IPS-11a (cell line): ENCODE data around the gene ZDHHC5.
"Not testable (repeated sequence)": the region's sequence is repeated elsewhere in the genome, so short reads cannot be mapped to it uniquely, and the experiment has no call there.

Source experiments
- H3K4me3 ChIP-seq: one replicate; pipeline ENCODE4 v1.5.1; 2013; ENCODE audit warnings: low read depth, low read length, control low read depth

ZDHHC5 gene

DNA sequence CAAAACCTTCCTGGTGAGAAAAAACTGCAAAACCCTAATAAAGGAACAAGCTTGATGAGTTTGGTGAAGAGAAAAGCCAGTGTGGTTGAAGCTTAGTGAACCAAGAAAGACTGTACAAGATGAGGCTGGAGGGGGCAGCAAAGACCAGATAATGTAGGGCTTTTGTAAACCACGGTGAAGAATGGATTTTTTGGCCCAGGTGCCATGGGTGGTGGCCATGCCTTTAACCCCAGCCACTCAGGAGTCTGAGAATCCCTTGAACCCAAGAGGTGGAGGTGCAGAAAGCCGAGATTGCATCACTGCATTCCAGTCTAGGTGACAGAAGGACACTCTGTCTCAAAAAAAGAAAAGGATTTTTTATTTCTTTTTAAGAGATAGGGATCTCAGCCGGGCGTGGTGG, 5.0 kb upstream of the ZDHHC5 start:
- H3K4me3 ChIP-seq, result no peak overlapping the region

DNA sequence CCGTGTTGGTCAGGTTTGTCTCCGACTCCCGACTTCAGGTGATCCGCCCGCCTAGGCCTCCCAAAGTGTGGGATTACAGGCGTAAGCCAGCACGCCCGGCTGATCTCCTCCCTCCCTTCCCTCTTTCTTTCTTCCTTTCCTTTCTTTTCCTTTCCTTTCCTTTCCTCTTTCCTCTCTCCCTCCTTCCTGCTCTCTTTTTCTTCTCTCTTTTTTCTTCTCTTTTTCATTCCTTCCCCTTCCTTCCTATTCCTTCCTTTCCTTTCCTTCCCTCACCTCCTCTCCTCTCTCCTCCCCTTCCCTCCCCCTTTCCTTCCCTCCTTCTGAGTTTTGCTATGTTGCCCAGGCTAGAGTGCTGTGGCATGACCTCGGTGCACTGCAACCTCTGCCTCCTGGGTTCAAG, 3.9 kb upstream of the ZDHHC5 start:
- H3K4me3 ChIP-seq, result no peak overlapping the region

DNA sequence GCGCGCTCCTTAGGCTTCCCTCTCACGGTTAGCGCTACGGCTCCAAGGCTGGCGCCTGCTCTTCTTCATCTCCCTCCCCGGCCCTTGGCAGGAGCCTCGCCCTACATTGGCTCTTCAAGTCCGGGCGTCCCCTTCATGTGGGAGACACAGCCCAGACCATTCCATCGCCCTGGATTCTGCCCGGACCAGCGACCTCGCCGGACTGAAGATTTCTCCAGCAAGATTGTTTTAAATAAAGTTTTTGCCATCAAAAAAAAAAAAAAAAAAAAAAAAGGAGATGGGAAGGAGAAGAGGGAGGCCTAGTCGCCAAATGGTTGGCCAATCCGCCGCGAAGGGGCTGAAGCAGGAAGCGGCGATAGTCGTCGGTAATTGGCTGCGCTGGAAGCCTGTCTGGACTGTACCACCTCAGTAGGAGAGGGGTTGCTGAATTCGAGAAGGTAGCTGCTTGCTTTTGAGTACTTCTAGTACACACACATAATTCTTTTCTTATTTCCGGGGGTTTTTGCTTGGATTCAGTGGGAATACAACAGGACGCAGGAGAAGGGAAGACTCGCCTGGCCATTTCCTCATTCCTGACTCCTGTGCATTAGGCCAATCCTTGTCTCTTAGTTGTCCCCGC, 688 bp upstream of the ZDHHC5 start:
- peak overlapping the region; percentile 96 for H3K4me3 ChIP-seq

DNA sequence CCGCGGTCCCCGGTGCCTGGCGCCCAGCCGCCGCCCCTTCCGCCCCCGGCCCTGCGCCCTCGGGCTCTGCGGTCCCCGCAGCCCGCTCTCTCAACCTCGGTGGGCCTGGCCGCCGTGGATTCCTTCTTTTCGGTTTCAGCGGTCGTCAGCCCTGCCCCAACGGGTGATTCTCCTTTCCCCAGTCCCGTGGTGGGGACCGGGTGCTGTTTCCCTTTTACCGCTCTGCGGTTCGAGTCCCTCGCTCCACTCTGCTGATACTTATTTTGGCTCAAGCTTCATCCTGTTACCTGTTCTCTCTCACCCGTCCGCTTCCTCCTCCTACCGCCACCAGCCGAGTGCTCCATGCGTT, 494 bp downstream of the ZDHHC5 start:
- H3K4me3 ChIP-seq, result peak overlapping the region; percentile 96

DNA sequence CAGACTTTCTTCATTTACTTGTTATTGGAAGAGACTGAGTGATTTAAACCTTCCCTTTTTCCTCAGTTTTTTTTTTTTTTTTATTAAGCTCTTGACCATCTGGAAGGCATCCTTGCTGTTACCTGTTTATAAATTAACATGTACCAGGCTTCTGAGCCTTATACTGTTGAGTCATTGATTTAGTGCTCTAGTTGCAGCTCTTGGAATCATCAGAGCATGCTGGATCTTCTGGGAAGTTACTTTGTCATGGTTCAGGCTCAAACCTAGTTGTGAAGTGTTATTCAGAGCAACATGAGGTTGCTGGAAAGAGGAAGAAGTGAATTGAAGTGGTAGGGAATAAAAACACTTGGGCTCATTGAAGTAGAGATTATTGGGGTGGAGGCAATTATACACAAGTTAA, 6.3 kb downstream of the ZDHHC5 start:
- no peak overlapping the region for H3K4me3 ChIP-seq

DNA sequence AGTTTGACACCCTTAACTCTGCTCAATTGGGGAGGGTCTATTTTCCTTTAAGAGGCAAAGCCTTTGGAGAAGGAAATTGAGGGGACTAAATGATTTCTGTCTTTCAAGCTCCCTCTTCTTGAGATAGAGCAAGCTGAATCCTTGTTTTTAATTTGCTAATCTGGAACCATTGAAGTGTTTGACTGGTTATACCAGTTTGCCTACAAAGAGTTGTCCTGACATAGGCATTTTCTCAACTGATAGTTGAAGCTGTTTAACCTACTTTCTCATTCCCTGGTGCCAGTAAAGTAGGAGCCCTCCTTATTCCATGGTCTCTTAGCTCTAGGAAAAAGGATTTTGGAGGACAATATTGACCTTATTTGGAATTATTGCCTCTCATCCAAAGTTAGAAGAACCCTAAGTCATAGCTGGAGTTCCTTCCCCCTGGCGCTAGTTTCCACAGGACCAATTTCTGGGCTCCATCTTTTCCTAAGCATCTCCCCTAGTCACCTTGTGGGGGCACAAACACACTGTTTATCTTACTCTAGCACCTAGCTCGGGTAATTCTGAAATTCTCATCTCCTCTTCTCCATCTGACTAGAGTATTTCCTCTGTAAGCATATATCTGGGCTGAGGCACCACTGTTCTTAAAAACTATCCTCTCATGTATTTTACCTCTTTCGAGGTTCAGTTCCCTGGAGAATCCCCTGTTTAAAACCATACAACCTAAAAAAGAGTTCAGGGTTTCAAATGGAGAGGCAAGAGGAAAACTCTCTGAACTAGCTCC, 7.4 kb downstream of the ZDHHC5 start:
- no peak overlapping the region for H3K4me3 ChIP-seq

DNA sequence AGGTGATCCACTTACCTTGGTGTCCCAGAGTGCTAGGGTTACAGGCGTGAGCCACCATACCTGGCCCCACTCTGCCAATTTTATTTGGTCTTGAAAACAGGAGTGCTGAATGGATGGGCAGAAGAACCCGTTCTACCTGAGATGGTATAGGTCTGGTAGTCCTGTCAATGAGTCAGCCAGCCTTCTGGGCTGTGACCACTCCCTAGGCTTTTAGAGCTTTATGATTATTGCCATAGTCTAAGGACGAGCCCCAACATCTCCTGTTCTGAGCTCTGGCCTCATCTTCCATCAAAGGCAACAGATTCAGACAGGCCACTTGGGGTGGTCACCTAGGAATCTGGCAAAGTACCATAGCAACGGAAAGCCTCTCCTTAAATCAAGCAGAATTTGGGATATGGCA, 11.5 kb downstream of the ZDHHC5 start:
- H3K4me3 ChIP-seq, result no peak overlapping the region

DNA sequence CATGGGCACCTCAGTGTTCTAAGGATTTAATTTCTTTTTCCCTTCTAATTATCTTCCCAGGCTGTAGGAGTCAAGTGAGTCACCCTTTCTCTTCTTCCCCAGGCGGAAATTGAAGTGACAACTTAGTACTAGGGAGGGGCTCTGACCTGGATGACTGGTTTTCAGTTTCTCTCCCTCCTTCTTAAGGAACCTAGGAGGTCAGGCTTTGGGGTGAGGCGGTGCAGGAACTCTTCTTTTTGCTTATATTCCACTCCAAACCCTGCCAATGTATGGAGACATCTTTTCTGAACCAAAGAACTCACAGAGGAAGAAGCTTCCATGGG, 12.6 kb downstream of the ZDHHC5 start:
- H3K4me3 ChIP-seq, result no peak overlapping the region

DNA sequence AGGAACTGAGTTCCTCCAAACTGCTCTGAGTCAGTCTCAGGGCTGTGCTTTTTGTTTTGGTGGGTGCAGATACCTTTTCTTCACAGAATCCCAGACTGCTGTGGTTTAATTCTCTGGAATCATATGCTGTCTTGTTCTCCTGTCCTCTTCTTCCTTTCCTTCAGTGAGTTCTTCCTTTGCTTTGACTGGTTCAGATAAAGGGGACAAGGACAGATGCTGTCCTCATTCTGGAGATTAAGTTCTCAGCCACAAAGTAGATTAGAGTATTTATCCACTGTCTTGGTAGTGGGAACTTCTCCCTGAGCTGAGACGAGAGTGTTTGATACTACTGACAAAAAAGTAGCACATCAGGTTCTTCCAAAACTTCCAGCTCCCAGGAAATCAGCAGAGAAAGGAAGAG, 13.3 kb downstream of the ZDHHC5 start:
- no peak overlapping the region for H3K4me3 ChIP-seq

DNA sequence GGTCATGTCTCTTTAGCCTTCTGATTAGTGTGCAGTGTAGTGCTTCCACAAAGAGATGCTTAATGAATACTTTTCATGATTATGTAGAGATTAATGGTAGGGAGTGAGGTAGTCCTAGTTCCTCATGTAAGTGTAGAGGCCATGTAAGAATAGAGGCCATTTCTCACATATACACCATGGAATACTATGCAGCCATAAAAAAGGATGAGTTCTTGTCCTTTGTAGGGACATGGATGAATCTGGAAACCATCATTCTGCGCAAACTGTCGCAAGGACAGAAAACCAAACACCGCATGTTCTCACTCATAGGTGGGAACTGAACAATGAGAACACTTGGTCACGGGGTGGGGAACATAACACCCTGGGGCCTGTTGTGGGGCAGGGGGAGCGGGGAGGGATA, 22.6 kb downstream of the ZDHHC5 start:
- not testable (repeated sequence) for H3K4me3 ChIP-seq

DNA sequence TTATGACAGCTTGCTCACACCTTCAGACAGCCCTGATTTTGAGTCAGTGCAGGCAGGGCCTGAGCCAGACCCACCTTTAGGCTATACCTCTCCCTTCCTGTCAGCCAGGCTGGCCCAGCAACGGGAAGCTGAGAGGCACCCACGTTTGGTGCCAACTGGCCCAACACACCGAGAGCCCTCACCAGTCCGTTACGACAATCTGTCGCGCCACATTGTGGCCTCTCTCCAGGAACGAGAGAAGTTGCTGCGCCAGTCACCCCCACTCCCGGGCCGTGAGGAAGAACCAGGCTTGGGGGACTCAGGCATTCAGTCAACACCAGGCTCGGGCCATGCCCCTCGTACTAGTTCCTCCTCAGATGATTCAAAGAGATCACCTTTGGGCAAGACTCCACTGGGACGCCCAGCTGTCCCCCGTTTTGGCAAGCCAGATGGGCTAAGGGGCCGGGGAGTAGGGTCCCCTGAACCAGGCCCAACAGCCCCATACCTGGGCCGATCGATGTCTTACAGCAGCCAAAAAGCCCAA, 31.0 kb downstream of the ZDHHC5 start:
- no peak overlapping the region for H3K4me3 ChIP-seq

DNA sequence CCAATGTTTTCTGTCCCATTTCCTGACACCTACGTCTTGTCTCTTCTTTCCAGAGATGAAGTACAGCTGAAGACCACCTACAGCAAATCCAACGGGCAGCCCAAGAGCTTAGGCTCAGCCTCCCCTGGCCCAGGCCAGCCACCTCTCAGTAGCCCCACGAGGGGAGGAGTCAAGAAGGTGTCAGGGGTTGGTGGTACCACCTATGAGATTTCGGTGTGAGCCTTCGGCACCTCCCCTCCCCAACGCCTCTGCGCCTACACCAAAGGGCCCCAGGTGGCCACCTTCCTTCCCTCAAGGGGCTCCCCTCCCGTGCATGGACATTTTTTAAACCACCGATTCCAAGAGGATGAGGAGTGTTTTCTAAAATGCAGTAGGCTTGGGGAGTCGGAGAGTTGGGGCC, 31.9 kb downstream of the ZDHHC5 start:
- H3K4me3 ChIP-seq, result no peak overlapping the region

DNA sequence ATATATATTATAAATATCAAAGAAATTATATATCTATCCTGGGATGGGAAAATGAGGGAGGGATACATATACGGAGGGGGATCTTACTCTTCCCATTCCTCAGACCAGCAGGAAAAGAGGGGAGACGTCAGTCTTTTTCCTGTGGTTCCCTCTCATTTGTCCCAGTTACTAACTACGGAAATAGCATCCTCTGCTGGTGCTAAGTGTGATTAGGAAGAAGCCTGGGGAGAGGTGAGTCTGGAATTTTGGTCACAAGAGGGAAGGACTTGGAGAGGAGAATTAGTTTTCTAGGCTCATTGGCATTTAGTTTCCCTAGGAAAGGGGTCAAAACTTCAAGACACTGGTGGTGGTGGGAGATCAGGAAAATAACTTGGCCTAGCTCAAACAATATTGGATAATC, 32.5 kb downstream of the ZDHHC5 start:
- H3K4me3 ChIP-seq, result no peak overlapping the region

DNA sequence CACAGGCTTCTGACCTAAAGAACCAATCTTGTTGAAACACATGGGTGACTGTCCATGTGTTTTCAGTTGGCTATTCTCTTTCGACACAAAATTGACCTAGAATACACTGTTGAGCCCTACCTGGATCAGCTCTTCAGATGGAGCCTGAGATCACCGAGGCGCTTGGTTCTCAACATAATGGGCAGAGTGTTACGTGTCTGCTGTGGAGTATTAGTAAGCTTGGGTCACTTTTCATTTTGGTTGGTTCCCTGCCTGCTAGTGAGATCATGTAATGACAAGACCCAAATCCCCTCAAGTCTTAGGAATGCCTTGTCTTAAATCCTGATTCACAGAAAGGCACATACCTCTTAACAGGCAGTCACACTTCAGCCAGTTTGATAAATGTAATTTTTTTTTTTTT, 35.4 kb downstream of the ZDHHC5 start:
- H3K4me3 ChIP-seq, result no peak overlapping the region

DNA sequence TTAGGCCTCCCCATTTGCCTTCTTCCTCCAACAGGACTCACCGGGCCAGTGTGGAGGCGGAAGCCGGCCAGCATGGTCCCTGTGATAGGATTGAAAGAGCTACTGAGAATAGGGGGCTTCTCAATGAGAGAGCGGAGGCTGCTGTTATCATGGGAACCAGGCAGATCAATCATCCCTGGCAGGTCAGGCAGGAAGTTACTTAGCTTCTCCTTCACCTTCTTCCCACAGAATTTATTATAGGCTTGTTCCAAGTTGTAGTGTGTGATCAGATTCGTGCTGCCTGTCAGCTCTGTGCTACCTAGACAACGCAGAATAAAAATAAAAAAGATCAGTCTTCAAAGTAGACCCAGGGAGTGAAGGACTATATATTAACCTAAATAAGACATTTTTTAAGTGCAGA, 37.0 kb downstream of the ZDHHC5 start:
- H3K4me3 ChIP-seq, result no peak overlapping the region

DNA sequence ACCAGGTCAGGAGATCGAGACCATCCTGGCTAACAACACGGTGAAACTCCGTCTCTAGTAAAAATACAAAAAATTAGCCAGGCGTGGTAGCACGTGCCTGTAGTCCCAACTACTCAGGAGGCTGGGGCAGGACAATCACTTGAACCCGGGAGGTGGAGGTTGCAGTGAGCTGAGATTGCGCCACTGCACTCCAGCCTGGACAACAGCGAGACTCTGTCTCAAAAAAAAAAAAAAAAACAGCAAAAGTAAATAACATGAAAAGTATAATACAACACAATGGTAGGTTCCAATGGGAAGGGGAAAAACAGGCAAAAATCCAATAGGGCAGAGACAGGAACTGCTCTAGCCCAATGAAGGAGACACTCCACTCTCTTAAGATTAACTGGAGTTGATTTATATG, 37.5 kb downstream of the ZDHHC5 start:
- not testable (repeated sequence) for H3K4me3 ChIP-seq

DNA sequence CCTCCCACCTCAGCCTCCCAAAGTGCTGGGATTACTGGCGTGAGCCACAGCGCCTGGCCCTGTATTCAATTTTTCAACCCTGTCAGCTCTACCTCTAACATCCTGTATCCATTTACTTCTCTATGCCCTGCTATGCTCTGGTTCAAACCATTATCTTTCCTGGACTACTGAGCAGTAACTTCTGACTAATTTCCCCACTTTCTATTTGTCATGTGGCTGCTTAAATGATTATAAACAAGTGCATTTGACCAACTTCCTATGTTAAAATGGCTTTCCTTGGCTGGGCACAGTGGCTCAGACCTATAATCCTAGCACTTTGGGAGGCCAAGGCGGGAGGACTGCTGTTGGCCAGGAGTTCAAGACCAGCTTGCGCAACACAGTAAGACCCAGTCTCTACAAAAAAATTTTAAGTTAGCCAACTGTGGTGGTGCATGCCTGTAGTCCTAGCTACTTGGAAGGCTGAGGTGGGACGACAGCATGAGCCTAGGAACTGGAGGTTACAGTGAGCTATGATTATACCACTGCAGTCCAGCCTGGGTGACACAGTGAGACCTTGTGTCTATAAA, 42.0 kb downstream of the ZDHHC5 start:
- no peak overlapping the region for H3K4me3 ChIP-seq

DNA sequence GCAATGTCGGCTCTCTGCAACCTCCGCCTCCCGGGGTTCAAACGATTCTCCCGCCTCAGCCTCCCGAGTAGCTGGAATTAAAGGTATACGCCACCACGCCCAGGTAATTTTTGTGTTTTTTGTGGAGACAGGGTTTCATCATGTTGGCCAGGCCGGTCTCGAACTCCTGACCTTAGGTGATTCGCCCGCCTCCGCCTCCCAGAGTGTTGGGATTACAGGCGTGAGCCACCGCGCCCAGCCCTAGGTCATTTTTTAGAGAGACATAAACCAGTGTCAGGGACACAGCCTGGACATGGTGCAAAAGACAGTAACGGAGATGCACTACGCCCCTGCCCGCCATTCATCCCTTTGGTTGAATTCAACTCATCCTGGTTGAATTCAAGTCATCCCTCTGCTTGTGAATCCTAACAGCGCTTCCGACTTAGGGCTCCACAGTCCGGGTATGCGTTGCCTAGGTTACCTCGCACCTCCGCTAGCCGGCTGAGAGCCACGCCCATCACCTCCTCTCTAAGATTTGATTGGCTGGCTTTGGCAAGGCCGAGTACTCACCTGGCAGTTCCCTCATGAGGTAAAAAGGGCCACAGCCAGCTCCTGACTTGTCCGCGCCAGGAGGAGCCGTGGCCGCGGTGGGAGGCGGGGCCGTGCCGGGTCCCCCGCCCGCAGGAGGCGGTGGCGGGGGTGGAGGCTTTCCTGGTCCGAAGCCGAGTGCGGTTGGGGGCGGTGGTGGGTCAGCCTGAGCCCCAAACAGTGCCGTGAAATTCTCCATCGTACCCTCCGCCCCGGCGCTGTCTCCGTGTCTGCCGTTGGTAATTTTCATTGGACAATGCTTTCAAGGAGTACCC, 43.7 kb downstream of the ZDHHC5 start, which contains the start of gene MED19:
TSS of gene MED19 (minus strand) at position 802 of the 842 bp plus-strand sequence. CDS start at position 766, 36 bp downstream.
- peak within 1 kb of the TSS; percentile 100 for H3K4me3 ChIP-seq

DNA sequence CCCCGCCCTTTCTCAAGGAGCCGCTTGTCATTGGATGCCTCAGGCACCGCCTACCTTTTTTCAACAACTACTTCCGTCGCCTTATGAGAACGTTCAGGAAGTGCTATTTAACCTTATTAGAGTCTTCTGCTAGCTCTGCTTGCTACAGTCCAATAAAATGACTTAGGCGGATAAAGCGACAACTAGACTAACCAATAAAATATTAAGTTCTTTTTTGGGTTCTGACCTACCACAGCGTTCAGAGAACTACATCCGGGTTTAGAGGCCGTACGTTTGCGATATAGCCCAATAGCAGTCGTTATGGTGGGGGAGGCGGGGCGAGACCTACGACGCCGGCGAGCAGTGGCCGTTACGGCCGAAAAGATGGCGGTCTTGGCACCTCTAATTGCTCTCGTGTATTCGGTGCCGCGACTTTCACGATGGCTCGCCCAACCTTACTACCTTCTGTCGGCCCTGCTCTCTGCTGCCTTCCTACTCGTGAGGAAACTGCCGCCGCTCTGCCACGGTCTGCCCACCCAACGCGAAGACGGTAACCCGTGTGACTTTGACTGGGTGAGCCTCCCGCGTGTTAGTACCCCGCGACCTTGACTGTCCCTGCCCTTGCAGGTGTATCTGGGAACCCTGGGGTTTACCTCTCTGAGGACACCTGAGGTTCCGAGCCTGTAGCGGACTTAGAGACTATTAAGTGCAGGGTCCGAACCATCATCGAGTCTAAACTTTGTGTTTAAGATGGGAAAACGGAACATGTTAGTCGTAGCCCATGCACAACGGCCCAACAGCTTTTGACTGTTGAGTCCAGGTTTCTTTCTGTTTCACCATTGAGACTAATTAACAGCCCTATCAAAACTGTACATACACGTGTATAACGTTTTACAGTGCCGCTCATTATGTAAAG, 44.6 kb downstream of the ZDHHC5 start, which contains the start of gene TMX2:
TSS of gene TMX2 (plus strand) at position 338 of the 895 bp plus-strand sequence. CDS start at position 364, 26 bp downstream.
- peak within 1 kb of the TSS; percentile 100 for H3K4me3 ChIP-seq

DNA sequence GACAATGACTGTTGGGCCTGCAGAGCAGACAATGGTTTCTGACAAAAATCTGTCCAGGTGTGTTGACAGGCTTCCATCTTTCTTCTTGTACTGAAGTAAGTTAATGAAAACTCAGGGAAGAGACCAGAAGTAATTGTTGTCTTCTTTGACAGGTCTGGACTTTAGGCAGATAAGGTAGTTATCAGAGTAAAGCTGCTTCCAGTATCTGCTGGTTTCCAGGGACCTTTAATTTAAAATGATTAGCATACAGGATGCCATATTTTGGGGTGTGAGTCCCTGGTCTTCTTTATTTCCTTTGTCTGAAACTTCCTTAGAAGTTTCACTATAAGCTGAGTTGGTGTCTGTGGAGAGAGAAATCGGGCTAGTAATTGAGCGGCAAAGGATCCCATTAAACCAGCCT, 45.9 kb downstream of the ZDHHC5 start:
- H3K4me3 ChIP-seq, result peak overlapping the region; percentile 100
